BJ (cell line): ENCODE results near the gene FUCA1. TPM values are rescaled to one million over a fixed set of nuclear protein-coding genes. Genes with fewer than 3 reads are reported as not detected.

Source experiments
- CTCF ChIA-PET: fragments of 350-600 bp; formaldehyde crosslinking; extraction: SDS; loops from one replicate; lab custom pipeline; 2021; ENCODE audit warnings: antibody characterized with exemption, inconsistent platforms; lab: Yijun Ruan, JAX
- POLR2A ChIA-PET: fragments of 300-600 bp; sonication (Branson Sonifier 250); formaldehyde crosslinking; extraction: SDS; loops from one replicate; lab custom pipeline; 2021; ENCODE audit warnings: antibody characterized with exemption; lab: Charles Lee
- DNase-seq: peaks from one replicate; pipeline ENCODE4 v3.0.0-alpha.2; 2011; ENCODE audit warnings: low read depth
- H3K27me3 ChIP-seq: 2 replicates; pipeline ENCODE4 v1.6.0; 2011; ENCODE audit warnings: low read length; ENCODE audit not compliant: control insufficient read depth, insufficient read depth
- H3K36me3 ChIP-seq: 2 replicates; pipeline ENCODE4 v1.5.1; 2011; ENCODE audit warnings: low read length; ENCODE audit not compliant: control insufficient read depth, insufficient read depth
- H3K4me3 ChIP-seq: 2 replicates; pipeline ENCODE4 v1.5.1; 2011; ENCODE audit warnings: low read depth, mild to moderate bottlenecking, control low read depth, low read length
- polyA plus RNA-seq: library from polyadenylated mRNA; depleted of rRNA; stranded (reverse); fragments of >200 nt; gene quantifications from 2 replicates; pipeline ENCODE4 v1.2.3, GENCODE V29; 2011
- TF ChIP-seq, protein P1 (sequence below): IDR thresholded peaks from 2 replicates; pipeline ENCODE4 v1.5.1; 2011; ENCODE audit warnings: low read depth, mild to moderate bottlenecking, control low read depth, inconsistent platforms, low read length, moderate library complexity; ENCODE audit not compliant: insufficient read depth

The FUCA1 gene
- polyA plus RNA-seq, 1 experiment: 12.5 TPM

- POLR2A ChIA-PET: no interaction called here
Observed at GRCh38 chr1:23868557-23869016, 497 bp upstream of the FUCA1 start.

GRCh38 chr1:23867542-23867894, 572 bp downstream of the FUCA1 start:
- TF ChIP-seq, protein P1, sequence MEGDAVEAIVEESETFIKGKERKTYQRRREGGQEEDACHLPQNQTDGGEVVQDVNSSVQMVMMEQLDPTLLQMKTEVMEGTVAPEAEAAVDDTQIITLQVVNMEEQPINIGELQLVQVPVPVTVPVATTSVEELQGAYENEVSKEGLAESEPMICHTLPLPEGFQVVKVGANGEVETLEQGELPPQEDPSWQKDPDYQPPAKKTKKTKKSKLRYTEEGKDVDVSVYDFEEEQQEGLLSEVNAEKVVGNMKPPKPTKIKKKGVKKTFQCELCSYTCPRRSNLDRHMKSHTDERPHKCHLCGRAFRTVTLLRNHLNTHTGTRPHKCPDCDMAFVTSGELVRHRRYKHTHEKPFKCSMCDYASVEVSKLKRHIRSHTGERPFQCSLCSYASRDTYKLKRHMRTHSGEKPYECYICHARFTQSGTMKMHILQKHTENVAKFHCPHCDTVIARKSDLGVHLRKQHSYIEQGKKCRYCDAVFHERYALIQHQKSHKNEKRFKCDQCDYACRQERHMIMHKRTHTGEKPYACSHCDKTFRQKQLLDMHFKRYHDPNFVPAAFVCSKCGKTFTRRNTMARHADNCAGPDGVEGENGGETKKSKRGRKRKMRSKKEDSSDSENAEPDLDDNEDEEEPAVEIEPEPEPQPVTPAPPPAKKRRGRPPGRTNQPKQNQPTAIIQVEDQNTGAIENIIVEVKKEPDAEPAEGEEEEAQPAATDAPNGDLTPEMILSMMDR: no peak
- CTCF ChIA-PET: interaction anchor here (0.6 to 2.0 kb wide), 5 partner anchors 16 to 372 kb away, joined by 3 to 6 read pairs (median 4); partner anchors contain the start of gene GALE
- DNase-seq: no peak

More at GRCh38 chr1:23868557-23869016, 497 bp upstream of the FUCA1 start:
- CTCF ChIA-PET: interaction anchor here (0.7 to 2.0 kb wide), 8 partner anchors 11 to 96 kb away, joined by 3 to 8 read pairs (median 4); no protein-coding TSS in a partner anchor
- Histone ChIP-seq H3K4me3 (peak overlapping the region; percentile 69), H3K36me3 (no peaks in the 10 kb centered on the region), H3K27me3 (peaks cover 4% of the 10 kb centered on the region)
- TF ChIP-seq, protein P1: no peak
- DNase-seq: peak; percentile 3

GRCh38 chr1:23865543-23865930, 2.6 kb downstream of the FUCA1 start:
- H3K27me3 ChIP-seq: peaks cover 4% of the 10 kb centered on the region; the same call in 1 of the 2 replicates
- POLR2A ChIA-PET: no interaction called here
- no peak overlapping the region for H3K4me3 ChIP-seq
- CTCF ChIA-PET: interaction anchor here (0.6 to 1.3 kb wide), 3 partner anchors 51 to 917 kb away, joined by 3 to 4 read pairs (median 3); no protein-coding TSS in a partner anchor
- peak; percentile 76 for DNase-seq
- TF ChIP-seq, protein P1: no peak
- H3K36me3 ChIP-seq: no peaks in the 10 kb centered on the region

More at GRCh38 chr1:23867542-23867894, 572 bp downstream of the FUCA1 start:
- H3K4me3 ChIP-seq: peak overlapping the region; percentile 69
- H3K27me3 ChIP-seq: peaks cover 4% of the 10 kb centered on the region
- POLR2A ChIA-PET: no interaction called here
- no peaks in the 10 kb centered on the region for H3K36me3 ChIP-seq

DNA sequence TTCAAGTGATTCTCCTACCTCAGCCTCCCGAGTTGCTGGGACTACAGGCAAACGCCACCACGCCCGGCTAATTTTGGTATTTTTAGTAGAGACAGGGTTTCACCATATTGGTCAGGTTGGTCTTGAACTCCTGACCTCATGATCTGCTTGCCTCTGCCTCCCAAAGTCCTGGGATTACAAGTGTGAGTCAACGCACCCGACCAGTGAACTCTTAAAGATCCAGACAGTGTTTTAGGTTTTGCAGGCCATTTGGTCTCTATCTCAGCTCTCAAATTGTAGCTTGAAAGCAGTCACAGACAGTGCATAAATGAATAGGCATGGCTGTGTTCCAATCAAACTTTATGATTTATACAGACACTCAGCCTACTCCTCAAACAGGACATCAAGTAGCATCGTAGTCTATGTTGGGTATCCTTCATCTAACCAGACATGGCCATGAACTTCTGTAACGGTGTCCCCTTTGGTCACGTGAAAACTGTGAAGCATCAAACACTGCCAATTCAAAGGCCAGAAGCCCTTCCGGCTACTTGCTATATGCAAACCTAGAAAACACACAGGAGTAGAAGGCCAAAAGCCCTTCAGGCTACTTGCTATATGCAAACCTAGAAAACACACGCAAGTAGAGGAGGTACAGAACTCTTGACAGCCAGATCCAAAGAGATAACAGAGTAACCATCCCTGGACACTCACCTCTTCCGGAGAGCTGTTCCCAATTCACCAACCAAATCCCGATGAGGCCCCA, 3.1 kb downstream of the FUCA1 start:
- no peak for DNase-seq
- Histone ChIP-seq H3K4me3 (no peak overlapping the region), H3K27me3 (no peaks in the 10 kb centered on the region; the same call in 1 of the 2 replicates), H3K36me3 (no peaks in the 10 kb centered on the region)
- TF ChIP-seq, protein P1: no peak
- POLR2A ChIA-PET: no interaction called here
- CTCF ChIA-PET: interaction anchor here (0.6 to 1.3 kb wide), 4 partner anchors 10 to 918 kb away, joined by 3 to 4 read pairs (median 3); no protein-coding TSS in a partner anchor

DNA sequence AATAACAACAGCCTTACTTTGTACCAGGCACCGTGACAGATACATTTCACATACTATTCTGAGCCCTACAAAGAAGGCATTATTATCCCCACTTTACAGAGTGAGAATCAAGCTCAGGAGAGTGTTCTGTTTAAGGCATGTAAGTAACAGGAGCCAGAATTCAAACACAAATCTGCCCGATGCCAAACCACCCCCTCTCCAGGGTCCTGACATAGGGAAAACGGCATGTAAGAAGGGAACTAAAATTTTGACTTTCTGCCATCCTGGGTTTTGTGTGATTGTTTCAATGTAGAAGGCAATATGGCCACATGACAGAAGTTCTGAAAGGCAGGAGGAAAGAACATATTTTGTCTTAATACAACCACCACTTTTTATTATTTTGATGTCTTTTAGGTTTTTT, 5.5 kb downstream of the FUCA1 start:
- Histone ChIP-seq H3K36me3 (0 out of 2 replicates have a peak, but pooled peaks cover 1% of the 10 kb centered on the region), H3K27me3 (no peaks in the 10 kb centered on the region; the same call in 1 of the 2 replicates), H3K4me3 (no peak overlapping the region)
- POLR2A ChIA-PET: no interaction called here
- TF ChIP-seq, protein P1: no peak
- DNase-seq: no peak
- CTCF ChIA-PET: no interaction called here
